Endothelial cell of umbilical vein (primary cell): ENCODE measurements around the gene CEP295NL.

Source experiments
- POLR2A ChIP-seq: IDR thresholded peaks from 2 replicates; pipeline ENCODE4 v1.6.1; 2012; ENCODE audit warnings: low read depth, mild to moderate bottlenecking, control low read depth, low read length
- POLR2AphosphoS5 ChIP-seq: IDR thresholded peaks from 2 replicates; pipeline ENCODE4 v1.6.1; 2012; ENCODE audit warnings: low read depth, mild to moderate bottlenecking, control low read depth, low read length, moderate library complexity; ENCODE audit not compliant: insufficient read depth
- TF ChIP-seq, protein P1 (sequence below), 2 donors: IDR thresholded peaks; 1 replicate in 1 of 2; 2 replicates in 1 of 2; pipeline ENCODE4 v1.5.1; 2011; ENCODE audit warnings: low read length in 2 of 2, mild to moderate bottlenecking in 2 of 2, moderate library complexity in 2 of 2, control low read depth in 1 of 2, inconsistent platforms in 1 of 2, low read depth in 1 of 2; ENCODE audit not compliant: insufficient read depth in 1 of 2; ENCODE audit errors: extremely low read depth in 1 of 2

DNA sequence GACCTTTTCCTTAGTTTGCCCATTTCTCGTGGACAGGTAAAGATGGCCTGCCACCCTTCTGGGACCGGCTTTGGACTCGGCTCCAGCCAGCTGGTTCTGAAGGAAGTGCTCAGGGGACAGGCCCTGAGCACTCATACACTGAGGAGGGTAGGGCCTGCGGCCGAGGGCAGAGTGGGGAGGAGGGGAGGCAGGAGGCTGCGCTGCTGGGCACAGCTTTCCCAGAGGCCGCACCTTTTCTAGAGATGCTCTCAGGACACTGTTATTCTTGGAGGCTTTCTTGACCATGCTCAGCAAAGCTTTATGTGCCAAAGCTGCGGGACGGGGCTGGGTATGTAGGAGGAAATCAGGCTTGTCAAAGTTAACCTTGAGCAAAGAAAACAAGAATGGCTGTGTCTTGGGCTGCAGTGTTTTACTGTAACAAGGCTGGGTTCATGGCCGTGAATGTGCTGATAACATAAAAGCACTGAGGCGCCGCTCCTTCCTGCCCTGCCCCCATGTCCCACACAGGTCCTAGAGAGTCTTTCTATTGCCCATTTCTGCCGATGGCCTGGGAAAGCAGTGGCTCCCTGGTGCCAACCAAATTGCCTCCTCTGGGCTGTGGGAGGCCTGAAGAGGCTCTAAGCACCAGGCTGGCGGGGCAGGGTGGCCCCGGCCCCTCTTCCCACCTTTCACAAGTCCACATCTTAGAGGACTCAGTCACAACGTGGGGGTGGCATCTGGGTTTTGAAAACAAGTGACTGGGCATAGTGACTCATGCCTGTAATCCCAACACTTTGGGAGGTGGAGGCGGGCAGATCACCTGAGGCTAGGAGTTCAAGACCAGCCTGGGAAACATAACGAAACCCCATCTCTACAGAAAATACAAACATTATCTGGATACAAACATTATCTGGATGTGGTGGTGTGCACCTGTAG lies 44.5 kb upstream of the CEP295NL start:
- TF ChIP-seq POLR2A (no peak), POLR2AphosphoS5 (no peak)
- TF ChIP-seq, protein P1, sequence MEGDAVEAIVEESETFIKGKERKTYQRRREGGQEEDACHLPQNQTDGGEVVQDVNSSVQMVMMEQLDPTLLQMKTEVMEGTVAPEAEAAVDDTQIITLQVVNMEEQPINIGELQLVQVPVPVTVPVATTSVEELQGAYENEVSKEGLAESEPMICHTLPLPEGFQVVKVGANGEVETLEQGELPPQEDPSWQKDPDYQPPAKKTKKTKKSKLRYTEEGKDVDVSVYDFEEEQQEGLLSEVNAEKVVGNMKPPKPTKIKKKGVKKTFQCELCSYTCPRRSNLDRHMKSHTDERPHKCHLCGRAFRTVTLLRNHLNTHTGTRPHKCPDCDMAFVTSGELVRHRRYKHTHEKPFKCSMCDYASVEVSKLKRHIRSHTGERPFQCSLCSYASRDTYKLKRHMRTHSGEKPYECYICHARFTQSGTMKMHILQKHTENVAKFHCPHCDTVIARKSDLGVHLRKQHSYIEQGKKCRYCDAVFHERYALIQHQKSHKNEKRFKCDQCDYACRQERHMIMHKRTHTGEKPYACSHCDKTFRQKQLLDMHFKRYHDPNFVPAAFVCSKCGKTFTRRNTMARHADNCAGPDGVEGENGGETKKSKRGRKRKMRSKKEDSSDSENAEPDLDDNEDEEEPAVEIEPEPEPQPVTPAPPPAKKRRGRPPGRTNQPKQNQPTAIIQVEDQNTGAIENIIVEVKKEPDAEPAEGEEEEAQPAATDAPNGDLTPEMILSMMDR (IDR thresholded peaks at IDR 0.05; ENCODE audit: extremely low read depth in 1 of 2, insufficient read depth in 1 of 2, low read depth in 1 of 2, low read length in 2 of 2) = no peak
